ENCODE results near the gene GPC3.
"Not testable (repeated sequence)": the region's sequence is repeated elsewhere in the genome, so short reads cannot be mapped to it uniquely, and the experiment has no call there.

GPC3 gene

GRCh38 chrX:134020910-134021309 lies 35.5 kb upstream of the GPC3 start:
- no peak for DNase-seq (ENCODE audit: low read depth)
- no peak overlapping the region for H3K4me3 ChIP-seq (ENCODE audit: low read depth, low read length)
- TF ChIP-seq CTCF (IDR thresholded peaks at IDR 0.05; ENCODE audit: low read depth, low read length, missing control alignments), result no peak
- in situ Hi-C loops (cut with HindIII; ENCODE audit: low sequenced_read_pairs), result loop anchor here (10.0 kb wide), 1 partner anchor 124 kb away; no protein-coding TSS in a partner anchor

DNA sequence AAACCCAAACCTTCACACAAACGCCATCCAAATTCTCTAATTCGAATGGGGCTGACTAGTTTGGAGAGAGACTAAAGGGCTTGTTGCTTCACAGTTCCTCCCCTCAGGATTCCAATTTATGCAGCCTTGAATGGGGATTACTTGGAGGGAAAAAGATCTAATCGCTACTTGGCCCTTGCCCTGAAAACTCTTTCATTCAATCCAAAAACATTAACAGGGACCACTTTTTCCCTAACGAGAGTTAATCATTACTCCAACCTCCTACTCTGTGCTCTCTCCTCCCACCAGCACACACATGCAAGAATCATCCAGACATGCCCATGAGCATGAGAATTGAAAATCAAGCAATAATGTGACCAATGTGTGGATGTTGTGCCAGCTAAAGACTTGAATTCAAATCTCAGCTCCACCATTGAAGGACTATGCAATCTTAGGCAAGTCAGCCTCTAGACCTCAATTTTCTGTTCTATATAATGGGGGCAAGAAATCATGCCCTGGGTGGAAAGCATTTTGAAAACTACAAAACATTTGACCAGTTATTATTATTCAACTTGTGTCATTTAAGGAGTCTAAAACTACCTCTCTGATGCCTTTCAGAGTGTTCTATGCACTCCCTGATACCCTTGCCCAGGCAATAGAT lies 34.3 kb upstream of the GPC3 start:
- DNase-seq (ENCODE audit: low read depth), result no peak
- TF ChIP-seq CTCF (IDR thresholded peaks at IDR 0.05; ENCODE audit: low read depth, low read length, missing control alignments), result no peak
- H3K4me3 ChIP-seq (ENCODE audit: low read depth, low read length), result no peak overlapping the region
- in situ Hi-C loops (cut with HindIII; ENCODE audit: low sequenced_read_pairs), result loop anchor here (10.0 kb wide), 1 partner anchor 125 kb away; no protein-coding TSS in a partner anchor

GRCh38 chrX:134016309-134016708 lies 30.9 kb upstream of the GPC3 start:
- DNase-seq (ENCODE audit: low read depth); H3K4me3 ChIP-seq (ENCODE audit: low read depth, low read length); in situ Hi-C loops (cut with HindIII; ENCODE audit: low sequenced_read_pairs): not testable (repeated sequence)

- in situ Hi-C loops (cut with HindIII; ENCODE audit: low sequenced_read_pairs); H3K4me3 ChIP-seq (ENCODE audit: low read depth, low read length); DNase-seq (ENCODE audit: low read depth): not testable (repeated sequence)
These were observed 30.1 kb upstream of the GPC3 start for GRCh38 chrX:134015510-134015909.

DNA sequence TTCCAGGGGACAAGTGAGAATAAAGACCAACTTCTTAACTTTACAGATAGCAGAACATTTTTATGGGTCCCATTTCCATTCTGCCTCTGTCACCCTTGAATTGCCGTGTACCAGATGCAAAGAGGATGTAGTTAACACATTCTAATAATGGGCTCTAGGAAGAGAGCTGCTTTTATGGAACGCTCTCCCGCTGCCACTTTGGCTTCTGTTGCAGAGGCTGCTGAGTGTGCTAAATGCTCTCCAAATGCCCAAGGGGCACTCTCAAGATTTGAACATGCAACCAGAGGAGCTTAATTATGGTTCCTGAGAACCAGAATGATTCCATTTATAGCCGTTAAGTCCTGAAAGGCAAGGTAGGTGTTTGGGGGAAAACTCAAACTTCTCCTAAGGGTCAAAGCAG lies 28.1 kb upstream of the GPC3 start:
- in situ Hi-C loops (cut with HindIII; ENCODE audit: low sequenced_read_pairs), result no loop called here
- DNase-seq (ENCODE audit: low read depth), result no peak
- H3K4me3 ChIP-seq (ENCODE audit: low read depth, low read length), result no peak overlapping the region

DNA sequence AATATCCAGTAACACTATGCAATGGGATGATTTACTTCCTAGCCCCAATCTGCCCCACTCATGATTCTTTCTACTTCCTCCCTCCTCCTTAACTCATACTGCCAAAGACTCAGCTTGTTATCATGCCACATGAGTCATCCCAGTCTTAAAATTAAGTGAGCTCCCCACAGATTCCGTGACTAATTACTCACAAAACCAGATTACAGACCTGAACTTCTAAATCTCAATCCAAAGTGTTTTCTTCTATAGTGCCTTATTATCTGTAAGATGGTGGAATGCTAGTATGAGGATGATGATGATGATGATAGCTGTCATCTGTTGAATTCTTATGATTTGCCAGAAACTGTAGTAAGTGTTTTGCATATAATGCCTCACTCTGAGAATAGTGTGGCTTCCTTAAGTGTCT lies 27.7 kb upstream of the GPC3 start:
- TF ChIP-seq CTCF (IDR thresholded peaks at IDR 0.05; ENCODE audit: low read depth, low read length, missing control alignments), result no peak
- no peak overlapping the region for H3K4me3 ChIP-seq (ENCODE audit: low read depth, low read length)
- in situ Hi-C loops (cut with HindIII; ENCODE audit: low sequenced_read_pairs), result no loop called here
- no peak for DNase-seq (ENCODE audit: low read depth)

More for the DNA sequence above, 28.1 kb upstream of the GPC3 start:
- TF ChIP-seq CTCF (IDR thresholded peaks at IDR 0.05; ENCODE audit: low read depth, low read length, missing control alignments), result no peak

GRCh38 chrX:134010690-134011089 lies 25.3 kb upstream of the GPC3 start:
- in situ Hi-C loops (cut with HindIII; ENCODE audit: low sequenced_read_pairs), result no loop called here
- H3K4me3 ChIP-seq (ENCODE audit: low read depth, low read length), result no peak overlapping the region
- TF ChIP-seq CTCF (IDR thresholded peaks at IDR 0.05; ENCODE audit: low read depth, low read length, missing control alignments), result no peak
- no peak for DNase-seq (ENCODE audit: low read depth)

- in situ Hi-C loops (cut with HindIII; ENCODE audit: low sequenced_read_pairs), result no loop called here
- no peak overlapping the region for H3K4me3 ChIP-seq (ENCODE audit: low read depth, low read length)
- TF ChIP-seq CTCF (IDR thresholded peaks at IDR 0.05; ENCODE audit: low read depth, low read length, missing control alignments), result no peak
- no peak for DNase-seq (ENCODE audit: low read depth)
These were observed 22.3 kb upstream of the GPC3 start for GRCh38 chrX:134007716-134008115.

Data from astrocyte of the cerebellum (primary cell).